GM23338 (cell line): ENCODE results near the gene FMN2. TPM values are rescaled to one million over a fixed set of nuclear protein-coding genes. Genes with fewer than 3 reads are reported as not detected.

ENCODE experiments used
- ATAC-seq: fragments of 200-7000 bp; cut with Tn5 transposase; 3 replicates; pipeline ENCODE4 v1.9.1; 2020
- DNase-seq: peaks from one replicate; pipeline ENCODE4 v3.0.0-alpha.2; 2015; ENCODE audit warnings: low spot score
- H2AFZ ChIP-seq: fragments of 200-600 bp; sonication (generic); 2 replicates; pipeline ENCODE4 v1.8.0; 2016; ENCODE audit warnings: antibody characterized with exemption, mild to moderate bottlenecking, moderate library complexity
- H3F3A ChIP-seq: fragments of 200-600 bp; sonication (generic); replicated peaks from 2 replicates; pipeline ENCODE4 v1.8.0; 2017; ENCODE audit warnings: antibody characterized with exemption, mixed run types, low read depth
- H3K27ac ChIP-seq: fragments of 200-600 bp; sonication (generic); 2 replicates; pipeline ENCODE4 v1.6.1; 2016; ENCODE audit warnings: low read depth
- H3K27me3 ChIP-seq: fragments of 200-600 bp; sonication (generic); 2 replicates; pipeline ENCODE4 v1.8.0; 2016; ENCODE audit warnings: mild to moderate bottlenecking, mixed run types, moderate library complexity; ENCODE audit not compliant: insufficient read depth
- H3K36me3 ChIP-seq: fragments of 200-600 bp; sonication (generic); 2 replicates; pipeline ENCODE4 v1.8.0; 2016; ENCODE audit warnings: mild to moderate bottlenecking; ENCODE audit not compliant: insufficient read depth
- H3K4me1 ChIP-seq: fragments of 200-600 bp; sonication (generic); 2 replicates; pipeline ENCODE4 v1.8.0; 2016; ENCODE audit warnings: mild to moderate bottlenecking, moderate library complexity; ENCODE audit not compliant: insufficient read depth
- H3K4me2 ChIP-seq: fragments of 200-600 bp; sonication (generic); 2 replicates; pipeline ENCODE4 v1.7.1; 2017; ENCODE audit warnings: mixed run types
- H3K4me3 ChIP-seq: fragments of 200-600 bp; sonication (generic); 2 replicates; pipeline ENCODE4 v1.6.1; 2016; ENCODE audit warnings: mixed run types
- H3K79me2 ChIP-seq: fragments of 200-600 bp; sonication (generic); replicated peaks from 2 replicates; pipeline ENCODE4 v1.8.0; 2017; ENCODE audit warnings: mild to moderate bottlenecking; ENCODE audit not compliant: insufficient read depth
- H3K9me2 ChIP-seq: fragments of 200-600 bp; sonication (generic); 2 replicates; pipeline ENCODE4 v1.8.0; 2017; ENCODE audit not compliant: insufficient read depth
- H4K20me1 ChIP-seq: fragments of 200-600 bp; sonication (generic); replicated peaks from 2 replicates; pipeline ENCODE4 v1.8.0; 2017; ENCODE audit warnings: mild to moderate bottlenecking; ENCODE audit not compliant: insufficient read depth
- H3K27ac Mint-ChIP-seq: 2 replicates; pipeline ENCODE4 v1.8.0; 2020; ENCODE audit warnings: inconsistent platforms, mild to moderate bottlenecking, moderate library complexity, mixed read lengths
- H3K27me3 Mint-ChIP-seq: 3 replicates; pipeline ENCODE4 v1.8.0; 2022; ENCODE audit warnings: low read depth, mild to moderate bottlenecking, moderate library complexity, mixed read lengths, inconsistent platforms; ENCODE audit not compliant: insufficient read depth, poor library complexity
- H3K36me3 Mint-ChIP-seq: 3 replicates; pipeline ENCODE4 v1.8.0; 2021; ENCODE audit warnings: low read depth, mild to moderate bottlenecking, inconsistent platforms, moderate library complexity, mixed read lengths
- H3K4me1 Mint-ChIP-seq: 3 replicates; pipeline ENCODE4 v1.8.0; 2020; ENCODE audit warnings: mild to moderate bottlenecking, inconsistent platforms, mixed read lengths
- H3K4me3 Mint-ChIP-seq: 3 replicates; pipeline ENCODE4 v1.8.0; 2021; ENCODE audit warnings: moderate library complexity, mild to moderate bottlenecking, inconsistent platforms, mixed read lengths
- H3K9me3 Mint-ChIP-seq: 3 replicates; pipeline ENCODE4 v1.8.0; 2020; ENCODE audit warnings: moderate library complexity, mild to moderate bottlenecking, inconsistent platforms, mixed read lengths
- CREB1 ChIP-seq: fragments of 250-450 bp; sonication (Bioruptor Pico); IDR thresholded peaks from 2 replicates; pipeline ENCODE4 v1.5.0; 2020; ENCODE audit warnings: low read depth, mild to moderate bottlenecking, moderate library complexity
- JUNB ChIP-seq: IDR thresholded peaks from one replicate; pipeline ENCODE4 v1.6.1; 2016; ENCODE audit warnings: antibody characterized with exemption; ENCODE audit not compliant: unreplicated experiment
- NANOG ChIP-seq: IDR thresholded peaks from 2 replicates; pipeline ENCODE4 v1.6.1; 2016; ENCODE audit warnings: antibody characterized with exemption, borderline replicate concordance
- POLR2AphosphoS5 ChIP-seq: IDR thresholded peaks from 2 replicates; pipeline ENCODE4 v1.6.1; 2016; ENCODE audit warnings: antibody characterized with exemption, low read depth
- STAT1 ChIP-seq: IDR thresholded peaks from one replicate; pipeline ENCODE4 v1.6.1; 2016; ENCODE audit warnings: antibody characterized with exemption; ENCODE audit not compliant: unreplicated experiment
- ZNF114 ChIP-seq: fragments of 250-450 bp; sonication (Bioruptor Pico); IDR thresholded peaks from 2 replicates; pipeline ENCODE4 v1.5.0; 2020; ENCODE audit warnings: mild to moderate bottlenecking, moderate library complexity
- ZNF331 ChIP-seq: fragments of 250-450 bp; sonication (Bioruptor Pico); IDR thresholded peaks from 2 replicates; pipeline ENCODE4 v1.5.0; 2020; ENCODE audit warnings: low read depth, mild to moderate bottlenecking, moderate library complexity
- polyA plus RNA-seq: library from polyadenylated mRNA; unstranded; fragments of >200 nt; fragmentation: Nextera tagmentation; extraction: Ambion mirVana; gene quantifications from 2 replicates; pipeline ENCODE4 v1.2.1, GENCODE V29; 2016
- total RNA-seq: library from RNA; depleted of rRNA; stranded (reverse); fragments of >200 nt; shearing (Covaris generic); gene quantifications from 2 replicates; pipeline ENCODE4 v1.2.3, GENCODE V29; 2014
- TF ChIP-seq, protein P1 (sequence below): IDR thresholded peaks from one replicate; pipeline ENCODE4 v1.6.1; 2018; ENCODE audit warnings: antibody characterized with exemption; ENCODE audit not compliant: unreplicated experiment
- TF ChIP-seq, protein P2 (sequence below): IDR thresholded peaks from 2 replicates; pipeline ENCODE4 v1.6.1; 2016; ENCODE audit warnings: antibody characterized with exemption
- TF ChIP-seq, protein P3 (sequence below), 2 experiments: fragments of 200-600 bp in 1 of 2; sonication (generic) in 1 of 2; conservative IDR thresholded peaks; 2 replicates each; pipeline versions ENCODE4 v1.5.1 to v1.6.1; 2016 to 2017; ENCODE audit warnings: antibody characterized with exemption in 2 of 2, low read depth in 2 of 2, mild to moderate bottlenecking in 2 of 2, moderate library complexity in 1 of 2

FMN2 gene
- total and polyA plus RNA-seq, 2 experiments from 2014 or later, result 1.5 to 2.5 TPM

DNA sequence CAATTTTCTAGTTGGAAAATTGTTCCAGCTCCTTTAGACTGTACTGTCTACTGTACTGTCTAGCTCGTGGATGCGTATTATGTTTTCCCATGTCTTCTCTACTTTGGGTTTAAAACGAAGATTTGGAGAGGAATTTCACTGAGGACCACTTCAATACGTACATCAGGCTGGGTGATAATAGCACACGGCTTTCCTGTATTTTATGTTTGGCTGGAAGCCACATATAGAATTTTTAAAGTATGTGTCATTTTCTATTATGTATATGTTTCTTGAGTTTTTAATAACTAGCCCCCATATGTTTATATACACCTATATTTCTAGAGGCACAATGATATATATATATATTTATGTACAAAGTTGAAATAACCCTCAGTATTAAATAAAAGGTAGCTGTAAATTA lies 293.9 kb downstream of the FMN2 start (continued):
- TF ChIP-seq, protein P1, sequence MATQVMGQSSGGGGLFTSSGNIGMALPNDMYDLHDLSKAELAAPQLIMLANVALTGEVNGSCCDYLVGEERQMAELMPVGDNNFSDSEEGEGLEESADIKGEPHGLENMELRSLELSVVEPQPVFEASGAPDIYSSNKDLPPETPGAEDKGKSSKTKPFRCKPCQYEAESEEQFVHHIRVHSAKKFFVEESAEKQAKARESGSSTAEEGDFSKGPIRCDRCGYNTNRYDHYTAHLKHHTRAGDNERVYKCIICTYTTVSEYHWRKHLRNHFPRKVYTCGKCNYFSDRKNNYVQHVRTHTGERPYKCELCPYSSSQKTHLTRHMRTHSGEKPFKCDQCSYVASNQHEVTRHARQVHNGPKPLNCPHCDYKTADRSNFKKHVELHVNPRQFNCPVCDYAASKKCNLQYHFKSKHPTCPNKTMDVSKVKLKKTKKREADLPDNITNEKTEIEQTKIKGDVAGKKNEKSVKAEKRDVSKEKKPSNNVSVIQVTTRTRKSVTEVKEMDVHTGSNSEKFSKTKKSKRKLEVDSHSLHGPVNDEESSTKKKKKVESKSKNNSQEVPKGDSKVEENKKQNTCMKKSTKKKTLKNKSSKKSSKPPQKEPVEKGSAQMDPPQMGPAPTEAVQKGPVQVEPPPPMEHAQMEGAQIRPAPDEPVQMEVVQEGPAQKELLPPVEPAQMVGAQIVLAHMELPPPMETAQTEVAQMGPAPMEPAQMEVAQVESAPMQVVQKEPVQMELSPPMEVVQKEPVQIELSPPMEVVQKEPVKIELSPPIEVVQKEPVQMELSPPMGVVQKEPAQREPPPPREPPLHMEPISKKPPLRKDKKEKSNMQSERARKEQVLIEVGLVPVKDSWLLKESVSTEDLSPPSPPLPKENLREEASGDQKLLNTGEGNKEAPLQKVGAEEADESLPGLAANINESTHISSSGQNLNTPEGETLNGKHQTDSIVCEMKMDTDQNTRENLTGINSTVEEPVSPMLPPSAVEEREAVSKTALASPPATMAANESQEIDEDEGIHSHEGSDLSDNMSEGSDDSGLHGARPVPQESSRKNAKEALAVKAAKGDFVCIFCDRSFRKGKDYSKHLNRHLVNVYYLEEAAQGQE, result no peak
- TF ChIP-seq JUNB (no peak), STAT1 (no peak), NANOG (no peak), ZNF114 (CRISPR knock-in tag) (no peak), POLR2AphosphoS5 (no peak)
- TF ChIP-seq, protein P2, sequence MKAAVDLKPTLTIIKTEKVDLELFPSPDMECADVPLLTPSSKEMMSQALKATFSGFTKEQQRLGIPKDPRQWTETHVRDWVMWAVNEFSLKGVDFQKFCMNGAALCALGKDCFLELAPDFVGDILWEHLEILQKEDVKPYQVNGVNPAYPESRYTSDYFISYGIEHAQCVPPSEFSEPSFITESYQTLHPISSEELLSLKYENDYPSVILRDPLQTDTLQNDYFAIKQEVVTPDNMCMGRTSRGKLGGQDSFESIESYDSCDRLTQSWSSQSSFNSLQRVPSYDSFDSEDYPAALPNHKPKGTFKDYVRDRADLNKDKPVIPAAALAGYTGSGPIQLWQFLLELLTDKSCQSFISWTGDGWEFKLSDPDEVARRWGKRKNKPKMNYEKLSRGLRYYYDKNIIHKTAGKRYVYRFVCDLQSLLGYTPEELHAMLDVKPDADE, result no peak
- TF ChIP-seq, protein P3, sequence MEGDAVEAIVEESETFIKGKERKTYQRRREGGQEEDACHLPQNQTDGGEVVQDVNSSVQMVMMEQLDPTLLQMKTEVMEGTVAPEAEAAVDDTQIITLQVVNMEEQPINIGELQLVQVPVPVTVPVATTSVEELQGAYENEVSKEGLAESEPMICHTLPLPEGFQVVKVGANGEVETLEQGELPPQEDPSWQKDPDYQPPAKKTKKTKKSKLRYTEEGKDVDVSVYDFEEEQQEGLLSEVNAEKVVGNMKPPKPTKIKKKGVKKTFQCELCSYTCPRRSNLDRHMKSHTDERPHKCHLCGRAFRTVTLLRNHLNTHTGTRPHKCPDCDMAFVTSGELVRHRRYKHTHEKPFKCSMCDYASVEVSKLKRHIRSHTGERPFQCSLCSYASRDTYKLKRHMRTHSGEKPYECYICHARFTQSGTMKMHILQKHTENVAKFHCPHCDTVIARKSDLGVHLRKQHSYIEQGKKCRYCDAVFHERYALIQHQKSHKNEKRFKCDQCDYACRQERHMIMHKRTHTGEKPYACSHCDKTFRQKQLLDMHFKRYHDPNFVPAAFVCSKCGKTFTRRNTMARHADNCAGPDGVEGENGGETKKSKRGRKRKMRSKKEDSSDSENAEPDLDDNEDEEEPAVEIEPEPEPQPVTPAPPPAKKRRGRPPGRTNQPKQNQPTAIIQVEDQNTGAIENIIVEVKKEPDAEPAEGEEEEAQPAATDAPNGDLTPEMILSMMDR (conservative IDR thresholded peaks at IDR 0.05; ENCODE audit: low read depth in 2 of 2), result no peak

DNA sequence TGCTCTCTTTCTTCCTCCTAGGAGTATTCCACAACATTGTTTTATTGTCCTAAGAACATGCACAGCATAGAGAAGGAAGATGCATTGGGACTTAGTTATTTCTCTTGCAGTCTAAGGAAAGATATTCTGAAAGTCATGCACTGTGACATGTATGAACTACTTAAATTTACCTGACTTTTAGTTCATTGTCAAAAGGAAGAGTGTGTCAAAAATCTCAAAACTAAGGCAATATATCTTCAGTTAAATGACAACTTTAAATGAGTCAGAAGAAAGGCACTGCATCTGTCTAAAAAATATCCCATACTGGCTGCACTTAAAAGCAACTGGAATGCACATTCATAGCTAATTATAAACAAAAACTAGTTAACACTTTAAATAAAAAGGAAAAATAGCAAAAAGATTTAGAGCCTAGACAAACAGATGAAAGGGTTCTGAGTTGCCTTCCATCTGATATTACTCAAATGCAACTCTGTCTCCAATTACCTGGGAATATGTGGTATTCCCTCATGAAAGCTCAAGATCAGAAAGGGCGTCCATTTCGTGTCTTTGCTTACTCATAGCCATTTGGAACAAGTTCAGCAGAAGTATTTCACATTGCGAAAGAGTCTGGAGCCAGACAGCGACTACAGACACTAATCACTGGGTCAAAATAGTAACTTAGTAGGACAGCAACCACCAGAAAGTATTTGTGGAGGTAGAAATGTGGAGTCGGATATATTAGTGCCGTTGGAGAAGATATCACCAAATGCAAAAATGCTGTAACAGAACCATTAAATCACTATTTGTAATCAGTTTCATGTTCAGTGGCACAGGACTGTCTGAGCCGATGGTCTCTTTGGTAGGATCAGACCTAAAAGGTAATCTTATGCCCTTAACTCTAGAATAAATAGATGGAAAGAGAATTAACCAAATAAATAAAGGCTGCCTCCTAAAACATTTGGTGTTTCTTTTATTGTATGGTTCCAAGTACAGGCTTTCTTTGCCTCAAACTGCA lies 294.6 kb downstream of the FMN2 start:
- Mint-ChIP-seq H3K4me3 (no peak overlapping the region), H3K27ac (no peak overlapping the region), H3K36me3 (peaks cover 13% of the 10 kb centered on the region; the same call in 2 of the 3 replicates), H3K9me3 (peaks cover 15% of the 10 kb centered on the region), H3K27me3 (no peaks in the 10 kb centered on the region), H3K4me1 (0 out of 3 replicates have a peak, but pooled peaks cover 2% of the 10 kb centered on the region)
- no peak for ATAC-seq
- no peak overlapping the region for H3K4me2 ChIP-seq
- H3K9me2 ChIP-seq, result no peaks in the 10 kb centered on the region
- no peak overlapping the region for H2AFZ ChIP-seq
- H3K4me1 ChIP-seq, result no peaks in the 10 kb centered on the region
- H3K27me3 ChIP-seq, result no peaks in the 10 kb centered on the region
- no peak overlapping the region for H3K4me3 ChIP-seq
- H3K79me2 ChIP-seq, result no peaks in the 10 kb centered on the region
- no peaks in the 10 kb centered on the region for H4K20me1 ChIP-seq
- no peak overlapping the region for H3K27ac ChIP-seq
- no peaks in the 10 kb centered on the region for H3F3A ChIP-seq
- DNase-seq, result no peak
- H3K36me3 ChIP-seq, result peaks cover 6% of the 10 kb centered on the region; the same call in 1 of the 2 replicates
- TF ChIP-seq POLR2AphosphoS5, result no peak
- TF ChIP-seq, protein P1, result no peak
- TF ChIP-seq CREB1 (CRISPR knock-in tag), result no peak
- TF ChIP-seq, protein P2, result no peak
- TF ChIP-seq ZNF331 (CRISPR knock-in tag), result no peak
- TF ChIP-seq ZNF114 (CRISPR knock-in tag), result no peak
